HG03097 (cell line): ENCODE measurements around the gene TM4SF5.
A peak's percentile ranks its signal among the peaks of the same experiment; 100 is the strongest.

ENCODE experiments used
- ATAC-seq: cut with Tn5 transposase; IDR thresholded peaks from one replicate; pipeline ENCODE4 v1.9.1; 2021; ENCODE audit not compliant: unreplicated experiment, low FRiP score

Gene TM4SF5

GRCh38 chr17:4788807-4789700 lies 17.4 kb downstream of the TM4SF5 start, which contains the start of gene GLTPD2:
TSS of gene GLTPD2 (plus strand) at chr17:4788964. CDS start at chr17:4789012, 48 bp downstream.
- no peak for ATAC-seq

GRCh38 chr17:4789701-4789950 lies 17.9 kb downstream of the TM4SF5 start:
- no peak for ATAC-seq

GRCh38 chr17:4789951-4790704 lies 18.4 kb downstream of the TM4SF5 start:
- peak; percentile 90 for ATAC-seq

GRCh38 chr17:4790705-4791088 lies 19.0 kb downstream of the TM4SF5 start:
- ATAC-seq: no peak

GRCh38 chr17:4795168-4795567 lies 23.5 kb downstream of the TM4SF5 start:
- ATAC-seq: no peak

- ATAC-seq: no peak
Measured at GRCh38 chr17:4796552-4796920, 24.9 kb downstream of the TM4SF5 start.

- ATAC-seq: no peak
Measured at GRCh38 chr17:4800462-4801196, 28.9 kb downstream of the TM4SF5 start.

GRCh38 chr17:4802228-4802627 lies 30.5 kb downstream of the TM4SF5 start, which contains the start of gene C17orf114:
TSS of gene C17orf114 (minus strand) at chr17:4802328.
- ATAC-seq: no peak

GRCh38 chr17:4806456-4806776 lies 34.7 kb downstream of the TM4SF5 start:
- ATAC-seq: no peak

- peak; percentile 91 for ATAC-seq
Measured at GRCh38 chr17:4806777-4807604, 35.3 kb downstream of the TM4SF5 start, which contains the start of gene PLD2. TSS of gene PLD2 (plus strand) at chr17:4807152. CDS start at chr17:4807773, 621 bp downstream.

GRCh38 chr17:4807605-4808377 lies 36.1 kb downstream of the TM4SF5 start:
- ATAC-seq: no peak

- no peak for ATAC-seq
Measured at GRCh38 chr17:4808378-4808767, 36.7 kb downstream of the TM4SF5 start.

GRCh38 chr17:4810696-4811290 lies 39.1 kb downstream of the TM4SF5 start:
- no peak for ATAC-seq

- ATAC-seq: no peak
Measured at GRCh38 chr17:4811471-4811870, 39.8 kb downstream of the TM4SF5 start.

GRCh38 chr17:4812690-4813089 lies 41.0 kb downstream of the TM4SF5 start:
- no peak for ATAC-seq

GRCh38 chr17:4815043-4815675 lies 43.5 kb downstream of the TM4SF5 start:
- ATAC-seq: no peak

- no peak for ATAC-seq
Measured at GRCh38 chr17:4816826-4817225, 45.1 kb downstream of the TM4SF5 start.

GRCh38 chr17:4818276-4818675 lies 46.6 kb downstream of the TM4SF5 start:
- ATAC-seq: no peak

GRCh38 chr17:4822835-4823234 lies 51.1 kb downstream of the TM4SF5 start:
- no peak for ATAC-seq
